Stimulated activated CD4-positive, alpha-beta T cell treated with anti-CD3 and anti-CD28 coated beads, TNF-alpha, amount 100 ng/mL, for 24 hours (primary cell): ENCODE measurements around the gene HPSE2.
"Not testable (repeated sequence)": the region's sequence is repeated elsewhere in the genome, so short reads cannot be mapped to it uniquely, and the experiment has no call there.

ENCODE experiments used
- DNase-seq, 3 experiments: peaks; one replicate each; pipeline ENCODE4 v3.0.0-alpha.2; 2020; ENCODE audit warnings: low read depth in 3 of 3

Gene HPSE2

GRCh38 chr10:98509745-98510144, 725.9 kb downstream of the HPSE2 start:
- no peak for DNase-seq

DNA sequence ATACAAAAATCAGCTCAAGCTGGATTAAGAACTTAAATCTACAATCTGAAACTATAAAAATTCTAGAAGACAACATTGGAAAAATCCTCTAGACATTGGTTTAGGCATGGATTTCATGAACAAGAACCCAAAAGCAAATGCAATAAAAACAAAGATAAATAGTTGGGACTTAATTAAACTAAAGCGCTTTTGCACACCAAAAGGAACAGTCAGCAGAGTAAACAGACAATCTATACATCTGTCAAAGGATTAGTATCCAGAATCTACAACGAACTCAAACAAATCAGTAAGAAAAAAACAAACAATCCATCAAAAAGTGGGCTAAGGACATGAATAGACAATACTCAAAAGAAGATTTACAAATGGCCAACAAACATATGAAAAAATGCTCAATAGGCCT, 733.1 kb downstream of the HPSE2 start:
- DNase-seq = not testable (repeated sequence)

DNA sequence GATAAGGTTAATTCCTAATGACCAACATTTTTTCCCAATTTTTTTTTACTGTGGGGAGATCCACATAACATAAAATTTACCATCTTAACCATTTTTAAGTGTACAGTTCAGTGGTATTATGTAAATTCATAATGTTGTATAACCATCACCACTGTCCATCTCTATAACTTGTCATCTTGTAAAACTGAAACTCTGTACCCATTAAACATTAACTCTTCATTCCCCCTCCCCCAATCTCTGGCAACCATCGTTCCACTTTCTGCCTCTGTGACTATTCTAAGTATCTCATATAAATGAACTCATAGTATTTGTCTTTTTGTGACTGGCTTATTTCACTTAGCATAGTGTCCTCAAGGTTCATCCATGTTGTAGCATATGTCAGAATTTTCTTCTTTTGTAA, 742.9 kb downstream of the HPSE2 start:
- DNase-seq = no peak

GRCh38 chr10:98489561-98490481, 745.8 kb downstream of the HPSE2 start:
- no peak for DNase-seq

- DNase-seq = no peak
Measured at GRCh38 chr10:98488669-98489430, 746.8 kb downstream of the HPSE2 start.

- no peak for DNase-seq
Measured at GRCh38 chr10:98487649-98488048, 748.0 kb downstream of the HPSE2 start.

DNA sequence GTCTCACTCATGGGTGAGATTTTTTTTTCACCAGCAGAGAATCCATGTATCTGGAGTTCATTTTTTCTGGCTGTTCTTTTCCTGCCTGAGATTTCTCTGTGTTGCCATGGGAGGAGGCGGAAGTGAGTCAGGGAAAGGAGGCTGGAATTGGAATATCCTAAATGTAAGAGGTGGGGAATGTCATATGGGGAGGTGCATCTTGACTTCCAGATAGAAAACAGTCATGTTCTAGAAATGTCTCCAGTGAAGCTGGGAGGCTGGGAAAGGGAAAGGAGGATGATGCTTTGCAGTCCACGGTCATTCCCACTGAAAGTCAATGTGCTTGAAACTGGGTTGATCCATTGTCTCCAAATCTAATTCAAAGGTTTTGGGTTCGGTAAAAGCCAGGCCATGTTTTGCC, 749.2 kb downstream of the HPSE2 start:
- no peak for DNase-seq

DNA sequence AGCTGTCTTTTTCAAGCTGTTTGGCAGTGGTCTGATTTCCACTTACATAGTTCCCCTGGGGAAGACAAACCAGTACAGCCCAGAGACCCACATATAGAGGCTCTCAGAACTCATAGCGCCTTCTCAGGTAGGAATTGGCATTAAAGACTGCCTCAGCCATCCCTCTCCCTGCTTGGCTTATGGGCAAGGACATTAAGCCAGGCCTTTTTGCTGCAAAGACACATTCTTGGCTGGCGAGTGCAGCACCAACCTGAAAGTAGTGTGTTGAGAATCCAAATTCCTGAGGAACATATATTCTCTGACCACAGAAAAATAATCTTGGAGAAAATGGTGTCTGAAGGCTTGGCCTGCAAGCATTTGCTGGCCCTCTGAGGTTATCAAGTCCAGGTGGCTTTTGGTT, 749.7 kb downstream of the HPSE2 start:
- no peak for DNase-seq

DNA sequence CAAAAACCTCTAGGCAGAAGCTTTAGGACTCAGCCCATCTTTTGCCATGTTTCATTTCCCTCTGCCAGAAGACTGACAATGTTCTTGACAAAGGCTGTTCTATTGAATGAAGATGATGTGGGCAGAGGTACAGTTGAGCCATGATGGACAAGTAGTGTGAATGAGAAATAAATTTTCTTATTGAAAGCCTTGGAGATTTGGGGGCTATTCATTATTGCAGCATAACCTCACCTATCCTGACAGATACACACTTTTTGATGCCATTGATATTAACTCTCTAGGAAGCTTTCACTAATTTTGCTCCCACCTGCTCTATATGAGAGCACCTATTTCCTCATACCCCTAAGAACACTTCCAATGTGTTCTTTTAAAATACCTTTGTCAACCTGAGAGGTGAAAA, 752.0 kb downstream of the HPSE2 start:
- no peak for DNase-seq

GRCh38 chr10:98482096-98482495, 753.6 kb downstream of the HPSE2 start:
- DNase-seq = no peak

DNA sequence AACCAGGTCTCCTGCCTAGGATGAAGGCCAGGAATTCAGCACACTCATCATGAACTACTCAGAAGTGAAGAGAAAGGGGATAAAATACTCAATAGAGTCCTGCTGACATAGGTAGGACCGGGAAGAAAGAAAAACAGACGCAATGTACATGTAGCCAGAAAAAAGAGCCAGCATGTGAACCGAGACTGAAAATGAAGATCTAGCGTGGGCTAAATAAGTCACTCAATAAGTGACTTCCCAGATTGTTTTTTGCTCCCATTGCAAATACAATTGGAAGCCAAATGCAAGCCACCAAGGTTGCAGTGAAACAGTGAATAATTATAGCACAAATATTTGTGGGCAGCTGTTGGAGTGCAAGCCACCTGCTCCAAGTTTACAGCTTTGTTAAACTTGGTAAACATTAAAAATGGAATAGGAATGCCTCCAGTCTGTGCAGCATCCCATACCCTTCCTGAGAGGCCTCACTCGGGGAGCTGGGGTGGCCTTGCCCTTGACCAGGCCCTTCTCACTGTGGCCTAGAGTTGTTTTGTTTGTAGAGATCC, 754.2 kb downstream of the HPSE2 start:
- no peak for DNase-seq

DNA sequence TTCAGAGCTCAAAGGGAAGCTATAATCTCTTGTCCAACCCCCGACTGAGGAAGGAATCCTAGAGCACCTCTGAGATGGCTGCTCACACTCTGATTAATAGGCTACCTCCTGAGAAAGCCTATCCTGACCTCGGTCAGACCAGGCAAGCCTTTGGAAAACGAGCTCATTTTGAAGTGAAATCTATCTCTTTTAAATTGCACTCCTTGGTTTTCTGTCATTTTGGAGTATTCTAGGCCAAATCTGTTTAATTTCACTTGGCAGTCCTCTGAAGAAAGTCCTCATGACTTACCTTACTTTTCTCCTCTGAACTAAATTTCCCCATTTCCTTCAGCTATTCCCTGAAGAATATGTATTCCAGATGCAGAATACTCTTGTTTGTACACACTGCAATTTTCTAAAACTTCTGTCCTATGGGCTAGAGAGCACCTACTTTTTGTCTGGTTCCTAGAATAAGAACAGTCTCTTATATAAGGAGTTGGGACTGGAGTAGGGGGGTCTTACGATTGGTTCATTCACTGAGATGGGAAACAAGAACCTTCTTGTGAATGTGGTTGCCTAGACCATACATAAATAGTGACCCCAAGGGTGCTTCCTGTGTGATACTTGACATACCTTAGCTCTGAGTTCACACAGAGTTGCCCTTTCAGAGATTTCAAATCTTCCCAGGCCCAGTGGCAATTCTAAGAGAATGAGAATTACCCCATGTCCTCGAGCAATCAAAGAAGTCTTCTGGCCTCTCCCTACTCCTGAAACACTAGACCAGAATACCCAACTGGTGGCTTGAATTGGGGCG, 757.0 kb downstream of the HPSE2 start:
- DNase-seq = no peak

- no peak for DNase-seq
Measured at GRCh38 chr10:98477861-98478260, 757.8 kb downstream of the HPSE2 start.

DNA sequence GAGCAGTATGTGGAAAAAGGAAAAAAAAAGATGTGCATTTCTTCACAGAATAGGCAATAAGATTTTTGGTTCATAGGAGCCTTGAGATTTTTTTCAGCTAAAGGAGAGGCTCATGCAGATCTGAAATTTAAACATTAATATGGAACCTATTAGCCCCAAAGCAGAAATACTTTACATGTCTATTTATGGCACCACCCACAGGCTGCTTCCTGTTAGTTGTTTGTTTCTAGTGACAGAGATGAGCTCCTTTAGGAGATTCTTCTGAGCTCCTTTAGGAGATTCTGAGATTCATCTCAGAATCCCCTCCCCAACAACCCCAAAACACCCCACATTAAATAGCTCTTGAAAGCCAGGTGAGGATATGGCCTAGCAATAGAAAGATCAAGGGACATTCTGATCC, 761.0 kb downstream of the HPSE2 start:
- no peak for DNase-seq

GRCh38 chr10:98472196-98472595, 763.5 kb downstream of the HPSE2 start:
- DNase-seq = no peak

GRCh38 chr10:98470850-98471249, 764.8 kb downstream of the HPSE2 start:
- DNase-seq = no peak

- no peak for DNase-seq
Measured at GRCh38 chr10:98469001-98469931, 766.4 kb downstream of the HPSE2 start.

- peak; percentile 31 to 43 (median 37) for DNase-seq
Measured at GRCh38 chr10:98467506-98468318, 767.9 kb downstream of the HPSE2 start.

- no peak for DNase-seq
Measured at GRCh38 chr10:98466861-98467505, 768.7 kb downstream of the HPSE2 start.
